GM12873 (cell line): Measurements from ENCODE around the gene TWF2.

Experiments
- TF ChIP-seq, protein P1 (sequence below): IDR thresholded peaks from 2 replicates; pipeline ENCODE4 v1.5.1; 2012; ENCODE audit warnings: low read depth, mild to moderate bottlenecking, moderate library complexity, low read length, control low read depth; ENCODE audit not compliant: insufficient read depth; ENCODE audit errors: missing control alignments

The TWF2 gene

DNA sequence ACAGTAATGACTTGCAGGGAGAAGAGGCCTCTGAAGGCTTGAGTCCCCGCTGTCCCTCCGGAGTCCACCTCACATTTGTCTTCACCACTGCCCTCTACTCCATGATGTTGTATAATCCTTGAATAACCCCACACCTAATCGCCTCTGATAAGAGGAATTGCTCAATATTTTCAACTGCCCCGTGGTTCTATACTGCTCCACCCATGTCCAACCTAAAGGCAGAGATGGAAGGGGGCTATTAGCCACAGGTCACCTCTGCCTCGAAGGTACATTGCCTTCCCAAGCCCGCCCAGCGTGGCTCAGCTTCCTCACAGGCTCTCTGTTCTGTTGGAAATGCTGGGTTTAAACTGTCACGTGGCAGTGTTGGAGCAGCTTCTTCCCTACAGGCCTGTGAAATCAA lies 26.0 kb downstream of the TWF2 start:
- TF ChIP-seq, protein P1, sequence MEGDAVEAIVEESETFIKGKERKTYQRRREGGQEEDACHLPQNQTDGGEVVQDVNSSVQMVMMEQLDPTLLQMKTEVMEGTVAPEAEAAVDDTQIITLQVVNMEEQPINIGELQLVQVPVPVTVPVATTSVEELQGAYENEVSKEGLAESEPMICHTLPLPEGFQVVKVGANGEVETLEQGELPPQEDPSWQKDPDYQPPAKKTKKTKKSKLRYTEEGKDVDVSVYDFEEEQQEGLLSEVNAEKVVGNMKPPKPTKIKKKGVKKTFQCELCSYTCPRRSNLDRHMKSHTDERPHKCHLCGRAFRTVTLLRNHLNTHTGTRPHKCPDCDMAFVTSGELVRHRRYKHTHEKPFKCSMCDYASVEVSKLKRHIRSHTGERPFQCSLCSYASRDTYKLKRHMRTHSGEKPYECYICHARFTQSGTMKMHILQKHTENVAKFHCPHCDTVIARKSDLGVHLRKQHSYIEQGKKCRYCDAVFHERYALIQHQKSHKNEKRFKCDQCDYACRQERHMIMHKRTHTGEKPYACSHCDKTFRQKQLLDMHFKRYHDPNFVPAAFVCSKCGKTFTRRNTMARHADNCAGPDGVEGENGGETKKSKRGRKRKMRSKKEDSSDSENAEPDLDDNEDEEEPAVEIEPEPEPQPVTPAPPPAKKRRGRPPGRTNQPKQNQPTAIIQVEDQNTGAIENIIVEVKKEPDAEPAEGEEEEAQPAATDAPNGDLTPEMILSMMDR, result no peak

DNA sequence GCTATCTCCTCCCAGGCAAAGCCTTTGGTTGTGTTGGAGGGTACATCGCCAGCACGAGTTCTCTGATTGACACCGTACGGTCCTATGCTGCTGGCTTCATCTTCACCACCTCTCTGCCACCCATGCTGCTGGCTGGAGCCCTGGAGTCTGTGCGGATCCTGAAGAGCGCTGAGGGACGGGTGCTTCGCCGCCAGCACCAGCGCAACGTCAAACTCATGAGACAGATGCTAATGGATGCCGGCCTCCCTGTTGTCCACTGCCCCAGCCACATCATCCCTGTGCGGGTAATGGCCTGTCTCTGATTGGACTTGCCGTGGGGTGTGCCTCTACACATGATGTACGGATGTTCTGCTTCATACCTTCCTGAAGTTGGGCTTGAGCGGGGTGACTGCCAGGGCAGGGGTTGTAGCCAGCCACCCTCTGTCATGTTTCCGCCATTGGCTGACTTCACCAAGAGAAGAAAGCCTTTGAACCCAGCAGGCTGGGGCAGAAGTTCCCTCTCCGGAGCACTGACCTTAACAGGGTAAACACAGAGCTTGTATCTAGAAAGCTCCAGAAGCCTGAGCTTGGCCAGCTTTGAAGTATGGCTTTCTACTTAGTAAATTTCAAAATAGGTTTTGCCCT lies 27.6 kb downstream of the TWF2 start:
- TF ChIP-seq, protein P1, result no peak

DNA sequence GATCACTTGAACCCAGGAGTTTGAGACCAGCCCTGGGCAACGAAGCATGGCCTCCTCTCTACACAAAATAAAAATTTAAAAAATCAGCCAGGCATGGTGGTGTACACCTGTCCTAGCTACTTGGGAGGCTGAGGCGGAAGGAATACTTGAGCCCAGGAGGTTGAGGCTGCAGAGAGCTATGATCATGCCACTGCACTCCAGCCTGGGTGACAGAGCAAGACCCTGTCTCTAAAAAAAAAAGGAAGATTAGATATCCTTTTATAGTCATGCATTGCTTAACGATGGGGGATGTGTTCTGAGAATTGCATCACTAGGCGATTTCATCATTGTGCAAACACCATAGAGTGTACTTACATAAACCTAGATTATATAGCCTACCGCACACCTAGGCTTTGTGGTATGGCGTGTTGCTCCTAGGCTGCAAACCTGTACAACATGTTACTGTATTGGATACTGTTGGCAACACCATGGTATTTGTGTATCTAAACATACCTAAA lies 28.4 kb downstream of the TWF2 start:
- TF ChIP-seq, protein P1, result no peak

DNA sequence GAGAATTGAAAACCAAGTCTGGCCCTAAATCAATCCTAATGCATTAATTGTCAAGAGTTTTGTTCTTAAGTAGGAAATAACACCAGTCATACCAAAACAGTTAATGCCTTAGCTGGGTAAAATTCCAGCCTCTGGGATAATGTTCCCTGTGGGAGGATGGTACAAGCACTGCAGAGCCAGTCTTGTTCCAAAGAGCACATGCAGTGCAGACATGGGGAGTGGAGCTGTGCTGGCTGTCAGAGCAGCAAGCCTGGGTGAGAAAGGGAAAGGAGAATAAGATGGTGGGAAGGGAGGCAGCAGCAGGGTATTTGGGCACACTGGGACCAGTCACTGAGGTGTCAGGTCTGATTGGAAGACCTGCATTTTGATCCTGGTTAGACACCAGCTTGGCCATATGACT lies 28.9 kb downstream of the TWF2 start:
- TF ChIP-seq, protein P1, result no peak

DNA sequence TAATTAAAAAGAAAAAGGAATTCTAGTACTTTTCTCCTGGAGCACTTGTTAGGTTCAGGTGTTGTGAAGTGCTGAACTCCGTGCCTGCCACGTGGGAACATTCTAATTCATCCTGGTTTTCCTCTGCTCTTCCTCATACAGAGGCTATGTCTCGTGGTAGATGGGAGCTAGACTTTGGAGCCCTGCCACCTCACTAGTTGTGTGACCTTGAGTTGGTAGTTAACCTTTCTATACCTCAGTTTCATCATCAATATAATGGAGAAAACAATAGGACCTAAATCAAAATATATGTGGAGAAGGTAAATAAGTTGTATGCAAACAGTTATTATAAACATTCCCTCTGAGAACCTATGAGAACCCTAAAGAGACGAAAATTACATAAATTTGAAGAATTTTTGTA lies 30.4 kb downstream of the TWF2 start:
- TF ChIP-seq, protein P1, result no peak

DNA sequence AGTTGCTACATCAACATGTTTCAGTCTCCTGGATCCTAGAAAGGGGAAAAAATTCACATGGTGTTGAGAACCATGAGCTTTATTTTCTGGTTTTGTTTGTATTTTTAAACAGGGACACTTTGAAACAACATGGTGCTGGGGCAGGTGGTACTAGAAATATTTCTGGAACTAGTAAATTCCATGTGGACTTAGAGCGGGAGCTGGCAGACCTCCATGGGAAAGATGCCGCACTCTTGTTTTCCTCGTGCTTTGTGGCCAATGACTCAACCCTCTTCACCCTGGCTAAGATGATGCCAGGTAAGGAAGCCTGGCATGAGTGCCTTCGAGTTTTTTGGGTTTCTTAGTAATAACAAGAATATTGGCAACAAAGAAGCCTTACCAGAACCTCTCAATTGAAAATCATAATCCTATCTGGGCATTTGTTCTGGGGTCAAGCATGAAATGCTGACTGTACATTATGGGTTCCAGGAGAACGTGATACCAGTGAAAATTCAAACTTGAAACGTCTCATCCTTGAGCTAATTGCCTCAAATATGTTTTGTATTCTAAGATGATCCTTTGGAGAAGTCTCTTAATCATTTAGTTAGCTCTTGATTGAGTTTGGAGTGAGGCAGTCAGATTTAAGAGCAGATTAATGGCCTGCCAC lies 33.1 kb downstream of the TWF2 start:
- TF ChIP-seq, protein P1, result no peak

DNA sequence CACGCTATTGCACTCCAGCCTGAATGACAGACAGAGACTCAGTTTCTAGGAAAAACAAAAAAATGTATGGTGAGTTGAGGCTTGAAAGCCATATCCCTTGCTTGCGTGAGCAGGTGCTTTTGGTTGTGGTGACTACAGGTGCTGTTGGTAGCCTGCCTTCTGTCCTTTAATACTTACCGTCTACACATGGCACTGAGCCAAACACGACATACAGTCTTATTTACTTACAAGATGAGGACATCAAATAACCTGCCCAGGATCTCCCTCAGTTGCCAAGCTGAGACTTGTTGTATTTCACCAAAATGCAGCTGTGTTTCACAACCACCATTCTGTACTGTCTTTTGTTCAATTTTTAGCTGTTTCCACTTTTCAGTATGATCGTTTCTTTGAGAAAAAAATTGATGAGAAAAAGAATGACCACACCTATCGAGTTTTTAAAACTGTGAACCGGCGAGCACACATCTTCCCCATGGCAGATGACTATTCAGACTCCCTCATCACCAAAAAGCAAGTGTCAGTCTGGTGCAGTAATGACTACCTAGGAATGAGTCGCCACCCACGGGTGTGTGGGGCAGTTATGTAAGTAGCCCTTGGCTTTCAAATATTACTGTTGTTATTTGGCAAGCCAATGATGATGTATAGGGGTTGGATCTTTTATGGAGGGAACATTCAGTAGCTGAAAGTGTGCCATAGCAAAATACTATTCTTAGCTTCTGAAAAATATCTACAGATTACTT lies 34.5 kb downstream of the TWF2 start:
- TF ChIP-seq, protein P1, result no peak
